HG03442 (cell line): Measurements from ENCODE around the gene DENND1A.
A peak's percentile ranks its signal among the peaks of the same experiment; 100 is the strongest.
"Not testable (repeated sequence)": the region's sequence is repeated elsewhere in the genome, so short reads cannot be mapped to it uniquely, and the experiment has no call there.

Experiments used
- ATAC-seq: cut with Tn5 transposase; IDR thresholded peaks from one replicate; pipeline ENCODE4 v1.9.1; 2021; ENCODE audit warnings: mild to moderate bottlenecking, moderate library complexity; ENCODE audit not compliant: unreplicated experiment

The DENND1A gene, protein sequence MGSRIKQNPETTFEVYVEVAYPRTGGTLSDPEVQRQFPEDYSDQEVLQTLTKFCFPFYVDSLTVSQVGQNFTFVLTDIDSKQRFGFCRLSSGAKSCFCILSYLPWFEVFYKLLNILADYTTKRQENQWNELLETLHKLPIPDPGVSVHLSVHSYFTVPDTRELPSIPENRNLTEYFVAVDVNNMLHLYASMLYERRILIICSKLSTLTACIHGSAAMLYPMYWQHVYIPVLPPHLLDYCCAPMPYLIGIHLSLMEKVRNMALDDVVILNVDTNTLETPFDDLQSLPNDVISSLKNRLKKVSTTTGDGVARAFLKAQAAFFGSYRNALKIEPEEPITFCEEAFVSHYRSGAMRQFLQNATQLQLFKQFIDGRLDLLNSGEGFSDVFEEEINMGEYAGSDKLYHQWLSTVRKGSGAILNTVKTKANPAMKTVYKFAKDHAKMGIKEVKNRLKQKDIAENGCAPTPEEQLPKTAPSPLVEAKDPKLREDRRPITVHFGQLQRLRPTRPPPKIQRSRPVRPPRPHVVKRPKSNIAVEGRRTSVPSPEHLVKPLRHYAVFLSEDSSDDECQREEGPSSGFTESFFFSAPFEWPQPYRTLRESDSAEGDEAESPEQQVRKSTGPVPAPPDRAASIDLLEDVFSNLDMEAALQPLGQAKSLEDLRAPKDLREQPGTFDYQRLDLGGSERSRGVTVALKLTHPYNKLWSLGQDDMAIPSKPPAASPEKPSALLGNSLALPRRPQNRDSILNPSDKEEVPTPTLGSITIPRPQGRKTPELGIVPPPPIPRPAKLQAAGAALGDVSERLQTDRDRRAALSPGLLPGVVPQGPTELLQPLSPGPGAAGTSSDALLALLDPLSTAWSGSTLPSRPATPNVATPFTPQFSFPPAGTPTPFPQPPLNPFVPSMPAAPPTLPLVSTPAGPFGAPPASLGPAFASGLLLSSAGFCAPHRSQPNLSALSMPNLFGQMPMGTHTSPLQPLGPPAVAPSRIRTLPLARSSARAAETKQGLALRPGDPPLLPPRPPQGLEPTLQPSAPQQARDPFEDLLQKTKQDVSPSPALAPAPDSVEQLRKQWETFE

DNA sequence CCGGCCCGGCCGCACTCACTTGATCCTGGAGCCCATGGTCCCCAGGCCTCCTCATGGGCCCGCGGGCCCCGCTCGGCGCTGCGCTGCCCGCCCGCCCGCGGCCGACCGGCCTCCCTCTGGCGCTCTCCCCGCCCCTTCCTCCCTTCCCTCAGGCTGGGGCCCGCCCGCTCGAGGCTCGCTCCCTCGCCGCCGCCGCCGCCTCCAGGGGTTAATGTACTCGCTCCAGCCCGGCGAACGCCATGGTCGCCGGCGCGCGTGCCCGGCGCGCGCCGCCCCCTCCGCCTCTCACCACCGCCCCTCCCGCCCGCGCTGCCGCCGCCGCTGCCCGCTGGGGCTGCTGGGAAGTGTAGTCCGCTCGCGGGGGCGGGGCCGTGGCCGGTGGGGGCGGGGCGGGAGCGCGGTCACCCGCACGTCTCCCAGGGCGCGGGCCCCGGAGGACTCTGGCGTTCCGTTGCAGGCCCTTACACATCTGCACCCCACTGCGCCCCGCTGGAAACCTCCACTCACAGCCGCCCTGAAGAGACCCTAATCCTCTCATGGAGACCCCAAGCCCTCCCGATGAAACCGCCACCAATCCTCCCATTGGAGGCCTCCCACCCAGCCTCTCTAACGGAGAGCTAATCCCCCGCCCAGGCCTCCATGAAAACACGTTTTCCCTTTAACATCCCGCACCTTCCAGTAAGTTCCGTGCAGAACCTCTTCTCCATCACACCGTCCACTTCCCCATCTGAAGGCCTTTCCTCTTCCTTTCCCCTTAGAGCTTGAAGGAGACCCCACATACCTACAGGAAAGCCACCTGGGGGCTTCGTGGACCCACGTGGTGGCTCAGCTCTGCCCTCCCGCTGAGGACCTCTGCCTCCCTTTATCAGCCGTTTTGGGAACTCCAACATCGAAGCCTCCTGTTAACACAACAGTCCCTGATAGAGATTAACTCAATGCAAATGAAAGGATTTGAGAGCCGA is at the start of gene DENND1A:
Gene DENND1A, minus strand, starts transcription at position 257 of the 962 bp plus-strand sequence. Its CDS starts 221 bp downstream, at position 36.
- ATAC-seq: peak; percentile 68

- ATAC-seq: no peak
Observed at GRCh38 chr9:123978981-123979380, 49.1 kb upstream of the DENND1A start.

GRCh38 chr9:123976579-123976978 is 46.7 kb upstream of the DENND1A start:
- not testable (repeated sequence) for ATAC-seq

DNA sequence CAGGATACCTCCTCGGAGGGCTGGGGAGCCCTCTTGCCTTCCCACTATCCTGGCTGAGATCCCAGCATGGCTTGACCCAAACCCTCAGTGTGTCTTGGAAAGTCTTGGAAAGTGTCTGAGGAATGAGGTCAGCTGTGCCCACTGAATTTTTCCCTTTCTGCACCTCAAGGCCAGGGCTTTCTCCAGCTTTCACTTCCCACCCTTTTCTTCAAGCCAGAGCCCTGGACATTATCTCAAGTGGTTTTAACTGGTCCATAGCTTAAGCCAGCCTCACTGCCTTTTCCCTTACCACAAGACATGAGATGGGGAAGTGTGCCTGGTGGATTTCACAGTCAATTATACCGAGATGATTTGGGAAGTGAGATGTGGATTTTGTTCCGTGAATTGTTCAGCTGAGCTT is 45.9 kb upstream of the DENND1A start:
- no peak for ATAC-seq

GRCh38 chr9:123974471-123974870 is 44.5 kb upstream of the DENND1A start:
- no peak for ATAC-seq

GRCh38 chr9:123973590-123974223 is 43.8 kb upstream of the DENND1A start:
- no peak for ATAC-seq

GRCh38 chr9:123972618-123973017 is 42.7 kb upstream of the DENND1A start:
- no peak for ATAC-seq

DNA sequence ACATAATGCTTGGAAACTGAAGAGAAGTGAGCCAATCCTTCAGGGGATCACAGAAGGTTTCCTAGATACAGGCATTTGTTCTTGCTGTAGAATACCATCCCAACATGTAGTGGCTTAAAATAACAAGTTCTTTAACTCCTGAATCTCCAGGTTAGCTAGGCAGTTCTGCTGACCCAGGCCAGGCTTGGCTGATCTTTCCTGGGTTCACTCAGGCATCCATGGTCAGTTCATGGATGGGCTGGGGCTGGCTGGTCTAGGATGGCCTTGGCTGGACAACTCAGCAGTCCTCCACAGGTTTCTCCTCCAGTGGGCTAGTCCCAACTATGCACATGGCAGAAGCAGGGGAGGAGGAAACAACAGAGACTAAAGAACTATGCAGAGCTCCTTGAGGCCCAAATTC is 37.4 kb upstream of the DENND1A start:
- ATAC-seq: no peak

DNA sequence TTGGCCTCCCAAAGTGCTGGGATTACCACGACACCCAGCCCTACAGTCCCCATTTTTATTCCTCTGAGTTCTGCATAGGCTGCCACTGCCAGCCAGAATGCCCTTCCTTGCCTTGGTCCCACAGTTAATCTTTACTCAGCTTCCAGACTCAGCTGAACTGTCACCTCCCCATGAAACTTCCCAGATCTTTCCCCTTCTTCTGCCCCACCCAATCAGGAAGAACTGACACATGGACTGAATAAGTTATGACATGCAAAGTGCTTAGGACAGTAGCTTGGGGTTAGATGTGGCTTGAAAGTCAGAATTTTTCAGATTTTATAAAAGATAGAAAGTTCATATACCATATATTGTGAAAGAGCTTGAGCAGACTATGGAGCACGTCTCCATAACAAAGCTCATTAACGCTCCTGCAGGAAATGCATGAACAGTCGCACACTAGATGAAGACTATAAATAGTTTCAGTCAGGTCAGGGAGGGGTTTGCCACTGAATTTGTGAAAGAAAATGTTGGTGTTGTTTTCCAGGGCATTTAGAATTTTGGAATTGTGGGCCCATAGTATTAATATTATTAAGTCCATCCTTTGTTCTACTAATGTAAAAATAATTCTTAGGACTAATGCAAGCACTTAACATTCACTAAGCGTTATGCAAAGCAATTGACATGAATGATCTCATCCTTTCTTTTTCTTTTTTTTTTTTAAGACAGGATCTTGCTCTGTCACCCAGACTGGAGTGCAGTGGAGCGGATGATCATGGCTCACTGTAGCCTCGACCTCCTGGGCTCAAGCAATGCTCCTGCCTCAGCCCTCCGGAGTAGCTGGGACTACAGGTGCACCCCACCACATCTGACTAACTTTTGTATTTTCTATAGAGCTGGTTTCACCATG is 36.1 kb upstream of the DENND1A start:
- no peak for ATAC-seq

DNA sequence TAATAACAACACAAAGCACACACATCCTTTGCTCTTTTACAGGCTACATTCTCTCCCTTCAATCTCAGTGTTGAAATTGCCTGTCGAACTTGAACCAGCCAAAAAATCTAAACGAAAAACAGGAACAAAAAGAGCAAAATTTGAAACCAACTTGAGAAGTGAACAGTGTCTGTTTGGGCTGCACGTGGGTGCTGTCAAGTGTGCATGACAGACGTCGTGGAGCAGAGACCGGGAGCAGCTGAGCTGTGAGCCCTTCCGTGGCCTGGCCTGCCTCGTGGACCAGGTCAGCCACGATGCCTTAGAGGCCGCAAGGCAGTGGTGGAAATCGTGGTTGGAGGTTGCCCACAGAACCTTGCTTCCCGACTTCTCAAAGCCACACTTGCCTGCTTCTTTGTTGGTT is 34.8 kb upstream of the DENND1A start:
- ATAC-seq: no peak

- no peak for ATAC-seq
Observed at GRCh38 chr9:123960965-123961364, 31.0 kb upstream of the DENND1A start.

DNA sequence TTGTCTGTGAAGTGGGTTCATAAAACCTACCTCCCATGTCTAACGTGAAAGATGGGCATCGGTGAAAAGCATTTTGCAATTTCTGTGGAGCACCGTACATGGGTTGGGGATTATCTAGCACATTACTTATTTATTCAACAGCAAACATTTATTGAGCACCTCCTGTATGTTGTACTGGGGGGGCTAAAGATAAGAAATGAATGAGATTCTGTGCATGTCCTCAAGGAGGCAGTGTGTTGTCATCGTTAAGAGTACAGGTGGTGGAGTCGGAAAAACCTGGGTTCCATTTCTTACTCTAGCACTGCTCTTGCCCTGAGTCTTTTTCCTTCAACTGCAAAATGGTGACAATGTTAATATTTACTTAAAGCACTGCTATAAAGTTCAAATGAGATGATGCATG is 30.4 kb upstream of the DENND1A start:
- no peak for ATAC-seq

GRCh38 chr9:123959787-123960186 is 29.9 kb upstream of the DENND1A start:
- ATAC-seq: no peak

- no peak for ATAC-seq
Observed at GRCh38 chr9:123957731-123958130, 27.8 kb upstream of the DENND1A start.

GRCh38 chr9:123957168-123957721 is 27.3 kb upstream of the DENND1A start:
- no peak for ATAC-seq

- ATAC-seq: no peak
Observed at GRCh38 chr9:123955637-123956036, 25.7 kb upstream of the DENND1A start.

DNA sequence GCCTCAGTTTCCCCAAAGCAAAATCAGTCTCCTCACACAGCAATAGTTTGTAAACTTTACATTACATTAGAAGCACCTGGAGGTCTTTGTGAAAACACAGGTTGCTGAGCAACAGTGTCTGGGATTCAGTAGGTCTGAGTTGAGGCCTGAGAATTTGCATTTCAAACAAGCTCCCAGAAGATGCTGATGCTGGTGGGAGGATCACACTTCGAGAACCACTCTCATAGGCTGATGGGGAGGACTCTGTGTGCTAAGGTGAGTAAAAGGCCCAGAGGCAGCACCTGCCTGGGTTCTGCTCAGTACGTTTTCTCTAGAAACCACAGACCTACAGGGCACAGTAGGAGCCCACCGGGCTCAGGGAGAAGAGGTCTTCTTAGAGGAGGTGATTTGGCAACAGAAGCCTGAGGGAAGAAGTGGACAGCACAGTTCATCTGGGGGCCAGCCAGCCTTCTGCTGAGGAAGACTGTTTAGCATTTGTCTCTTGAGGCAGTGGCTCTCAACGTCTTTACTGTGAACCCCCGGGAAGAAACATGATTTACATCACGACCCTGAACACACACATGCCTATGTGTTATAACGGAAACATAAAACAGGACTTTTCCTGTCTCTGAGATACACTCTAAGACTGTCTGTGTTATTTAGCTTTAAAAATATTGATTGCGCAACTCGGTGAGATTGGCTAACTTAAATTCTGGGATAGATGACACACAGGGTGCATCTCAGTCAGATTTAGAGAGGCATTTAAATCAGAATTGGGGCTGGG is 24.8 kb upstream of the DENND1A start:
- no peak for ATAC-seq
